CD14-positive monocyte (primary cell): Measurements from ENCODE around the gene ARSB. TPM values are rescaled to one million over a fixed set of nuclear protein-coding genes. Genes with fewer than 3 reads are reported as not detected.

Experiments
- DNase-seq, 3 donors: peaks; one replicate each; pipeline ENCODE4 v3.0.0-alpha.2; 2011 to 2022
- H2AFZ ChIP-seq: 2 replicates; pipeline ENCODE4 v1.6.0; 2012; ENCODE audit warnings: mild to moderate bottlenecking, low read depth, low read length, inconsistent platforms; ENCODE audit not compliant: insufficient read depth, poor library complexity, severe bottlenecking
- H3K27ac ChIP-seq, 2 donors: 1 replicate in 1 of 2; 2 replicates in 1 of 2; pipeline ENCODE4 v1.5.1; 2012 to 2013; ENCODE audit warnings: low read length in 2 of 2, control low read depth in 1 of 2, inconsistent platforms in 1 of 2, low read depth in 1 of 2, mild to moderate bottlenecking in 1 of 2
- H3K27me3 ChIP-seq, 2 donors: one replicate each; pipeline versions ENCODE4 v1.6.0 to v1.6.1; 2011 to 2013; ENCODE audit warnings: low read length in 2 of 2; ENCODE audit not compliant: control insufficient read depth in 2 of 2, insufficient read depth in 2 of 2
- H3K36me3 ChIP-seq, 2 donors: replicated peaks in 1 of 2; 1 replicate in 1 of 2; 2 replicates in 1 of 2; pipeline versions ENCODE4 v1.5.1 to v1.6.1; 2012 to 2013; ENCODE audit warnings: low read length in 2 of 2, control low read depth in 1 of 2, inconsistent platforms in 1 of 2, mild to moderate bottlenecking in 1 of 2; ENCODE audit not compliant: insufficient read depth in 2 of 2, control insufficient read depth in 1 of 2
- H3K4me1 ChIP-seq, 2 donors: 1 replicate in 1 of 2; 2 replicates in 1 of 2; pipeline versions ENCODE4 v1.5.1 to v1.6.1; 2012 to 2013; ENCODE audit warnings: low read length in 2 of 2, control low read depth in 1 of 2, inconsistent platforms in 1 of 2, mild to moderate bottlenecking in 1 of 2, moderate library complexity in 1 of 2; ENCODE audit not compliant: insufficient read depth in 2 of 2, control insufficient read depth in 1 of 2
- H3K4me2 ChIP-seq: replicated peaks from 2 replicates; pipeline ENCODE3; 2012; ENCODE audit warnings: low read length, moderate library complexity, mild to moderate bottlenecking; ENCODE audit not compliant: poor library complexity, severe bottlenecking; ENCODE audit errors: extremely low read depth
- H3K4me3 ChIP-seq, 3 experiments: fragments of 200-600 bp in 1 of 3; sonication (generic) in 1 of 3; replicated peaks in 1 of 3; 1 replicate in 2 of 3; 2 replicates in 1 of 3; pipeline ENCODE4 v1.5.1; 2011 to 2013; ENCODE audit warnings: low read length in 3 of 3, mild to moderate bottlenecking in 3 of 3, control low read depth in 2 of 3, low read depth in 2 of 3, inconsistent platforms in 1 of 3, moderate library complexity in 1 of 3
- H3K79me2 ChIP-seq: 2 replicates; pipeline ENCODE4 v1.6.0; 2012; ENCODE audit warnings: mild to moderate bottlenecking, control low read depth, inconsistent platforms, low read length, moderate library complexity; ENCODE audit not compliant: insufficient read depth
- H3K9ac ChIP-seq: 2 replicates; pipeline ENCODE4 v1.6.0; 2017; ENCODE audit warnings: low read length, mild to moderate bottlenecking; ENCODE audit not compliant: insufficient read depth, poor library complexity, severe bottlenecking
- H3K9me3 ChIP-seq, 2 donors: replicated peaks in 1 of 2; 1 replicate in 1 of 2; 2 replicates in 1 of 2; pipeline versions ENCODE4 v1.5.1 to v1.6.1; 2012 to 2013; ENCODE audit warnings: low read length in 2 of 2, control low read depth in 1 of 2; ENCODE audit not compliant: control insufficient read depth in 1 of 2, insufficient read depth in 1 of 2
- H4K20me1 ChIP-seq: 2 replicates; pipeline ENCODE4 v1.6.0; 2012; ENCODE audit warnings: mild to moderate bottlenecking, low read length, control low read depth, moderate library complexity; ENCODE audit not compliant: insufficient read depth
- H3K27ac Mint-ChIP-seq, 7 donors: one replicate each; pipeline ENCODE4 v1.8.0; 2020; ENCODE audit warnings: mild to moderate bottlenecking in 7 of 7, mixed read lengths in 7 of 7, moderate library complexity in 6 of 7, inconsistent platforms in 2 of 7
- H3K27me3 Mint-ChIP-seq, 3 donors: one replicate each; pipeline ENCODE4 v1.8.0; 2021 to 2022; ENCODE audit warnings: low read depth in 3 of 3, mild to moderate bottlenecking in 3 of 3, mixed read lengths in 3 of 3, moderate library complexity in 3 of 3, inconsistent platforms in 1 of 3
- H3K36me3 Mint-ChIP-seq, 2 donors: one replicate each; pipeline ENCODE4 v1.8.0; 2020; ENCODE audit warnings: mixed read lengths in 2 of 2, inconsistent platforms in 1 of 2, mild to moderate bottlenecking in 1 of 2
- H3K4me1 Mint-ChIP-seq: one replicate; pipeline ENCODE4 v1.8.0; 2020; ENCODE audit warnings: mild to moderate bottlenecking, mixed read lengths
- H3K4me3 Mint-ChIP-seq, 2 donors: one replicate each; pipeline ENCODE4 v1.8.0; 2020; ENCODE audit warnings: mild to moderate bottlenecking in 2 of 2, mixed read lengths in 2 of 2, moderate library complexity in 1 of 2
- H3K9me3 Mint-ChIP-seq, 7 donors: one replicate each; pipeline ENCODE4 v1.8.0; 2020 to 2022; ENCODE audit warnings: mixed read lengths in 7 of 7, mild to moderate bottlenecking in 6 of 7, moderate library complexity in 6 of 7, inconsistent platforms in 2 of 7
- CTCF ChIP-seq: fragments of 200-600 bp; IDR thresholded peaks from one replicate; pipeline ENCODE4 v1.8.0; 2022; ENCODE audit warnings: antibody characterized with exemption, mild to moderate bottlenecking
- WGBS: methylation state at CpG from one replicate; pipeline ENCODE4 v1.1.5; 2013; ENCODE audit warnings: missing lambda C conversion rate; ENCODE audit not compliant: insufficient coverage; 5-methylcytosine and 5-hydroxymethylcytosine counted together
- intact Hi-C, 2 donors: fragments of 100-400 bp; cut with micrococcal nuclease; formaldehyde crosslinking; loops; one replicate each; pipeline versions ENCODE4 v1.15.0 to v1.15.1; 2023
- polyA plus RNA-seq, 3 donors: library from polyadenylated mRNA; depleted of rRNA in 1 of 3; unstranded in 2 of 3; stranded (reverse) in 1 of 3; fragments of 300-500 nt in 2 of 3; fragments of >200 nt in 1 of 3; fragmentation: Illumina TruSeq in 2 of 3; gene quantifications; 1 replicate in 2 of 3; 2 replicates in 1 of 3; pipeline ENCODE4 v1.2.3, GENCODE V29; 2012 to 2021

The ARSB gene
- polyA plus RNA-seq, 3 donors = 18.0 to 28.7 (median 18.1) TPM

DNA sequence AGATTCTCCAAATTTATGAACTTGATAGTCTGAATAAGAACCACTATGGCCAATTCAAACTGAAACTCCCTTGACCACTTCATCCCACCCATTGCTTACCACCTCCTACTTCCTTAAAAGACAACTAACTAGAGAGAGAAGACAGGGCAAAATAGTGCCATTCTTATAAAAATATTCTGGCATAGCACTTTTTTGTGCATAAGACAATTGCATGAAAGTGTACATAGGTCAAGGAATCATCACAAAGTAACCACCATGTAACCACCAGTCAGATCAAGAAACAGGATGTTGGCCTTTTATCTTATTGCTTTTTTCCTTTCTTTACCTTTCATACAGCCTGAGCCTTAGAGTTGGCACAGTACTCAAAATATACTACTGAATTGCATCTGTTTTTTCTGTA lies 8.1 kb upstream of the ARSB start:
- peaks cover 0 to 3% (median 2%) of the 10 kb centered on the region in 3 donors for H3K27me3 Mint-ChIP-seq
- intact Hi-C loops = no loop called here
- DNase-seq = no peak
- no peak for TF ChIP-seq CTCF
- no peak overlapping the region for H3K9ac ChIP-seq
- H3K9me3 ChIP-seq = no peaks in the 10 kb centered on the region
- no peak overlapping the region for H3K27ac ChIP-seq
- no peak overlapping the region for H2AFZ ChIP-seq
- no peaks in the 10 kb centered on the region for H3K79me2 ChIP-seq
- no peak overlapping the region for H3K4me3 Mint-ChIP-seq
- H3K9me3 Mint-ChIP-seq = peaks cover 0 to 8% (median 0%) of the 10 kb centered on the region in 7 donors
- H3K4me1 ChIP-seq = no peaks in the 10 kb centered on the region
- H4K20me1 ChIP-seq = no peaks in the 10 kb centered on the region
- no peak overlapping the region for H3K4me2 ChIP-seq
- no peaks in the 10 kb centered on the region for H3K27me3 ChIP-seq
- H3K36me3 ChIP-seq = no peaks in the 10 kb centered on the region
- H3K36me3 Mint-ChIP-seq = no peaks in the 10 kb centered on the region
- H3K4me3 ChIP-seq = no peak overlapping the region
- H3K4me1 Mint-ChIP-seq = no peaks in the 10 kb centered on the region
- no peak overlapping the region for H3K27ac Mint-ChIP-seq

DNA sequence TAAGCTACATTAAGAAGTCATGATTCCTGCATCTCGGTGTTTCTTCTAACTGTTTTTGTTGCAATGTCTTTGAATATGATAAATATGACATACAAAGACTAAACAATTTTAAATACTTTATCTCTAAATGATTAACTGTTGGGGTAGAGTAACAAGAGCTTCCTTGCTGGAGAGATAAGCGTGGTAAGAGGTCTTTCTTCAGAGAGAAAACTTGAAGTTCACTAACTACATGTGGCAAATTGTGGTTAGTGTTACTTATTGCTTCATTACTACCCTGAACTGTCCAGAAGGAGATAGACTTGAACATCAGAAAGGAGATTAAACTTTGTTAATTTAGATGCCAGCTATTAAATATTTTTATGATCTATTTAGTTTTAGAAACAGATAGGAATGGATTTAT lies 7.0 kb upstream of the ARSB start:
- Mint-ChIP-seq H3K36me3 (no peaks in the 10 kb centered on the region), H3K9me3 (peaks cover 0 to 8% (median 0%) of the 10 kb centered on the region in 7 donors), H3K27me3 (peaks cover 0 to 5% (median 3%) of the 10 kb centered on the region in 3 donors), H3K4me1 (no peaks in the 10 kb centered on the region), H3K27ac (no peak overlapping the region), H3K4me3 (no peak overlapping the region)
- H3K4me3 ChIP-seq = no peak overlapping the region
- no peaks in the 10 kb centered on the region for H3K36me3 ChIP-seq
- no peak for TF ChIP-seq CTCF
- H3K4me2 ChIP-seq = no peak overlapping the region
- no peaks in the 10 kb centered on the region for H3K9me3 ChIP-seq
- no peaks in the 10 kb centered on the region for H3K79me2 ChIP-seq
- WGBS = no CpG with 5 or more reads among the region's 2 CpGs
- no peak overlapping the region for H3K27ac ChIP-seq
- DNase-seq = no peak
- no peaks in the 10 kb centered on the region for H3K27me3 ChIP-seq
- no peaks in the 10 kb centered on the region for H4K20me1 ChIP-seq
- no peaks in the 10 kb centered on the region for H3K4me1 ChIP-seq
- H2AFZ ChIP-seq = no peak overlapping the region
- no peak overlapping the region for H3K9ac ChIP-seq
- intact Hi-C loops = no loop called here
